Epithelial cell of proximal tubule (primary cell): ENCODE measurements around the gene GABRE. TPM values are rescaled to one million over a fixed set of nuclear protein-coding genes. Genes with fewer than 3 reads are reported as not detected.
"Not testable (repeated sequence)": the region's sequence is repeated elsewhere in the genome, so short reads cannot be mapped to it uniquely, and the experiment has no call there.

Experiments used
- DNase-seq: peaks from one replicate; pipeline ENCODE4 v3.0.0-alpha.2; 2011; ENCODE audit warnings: low read depth
- H3K4me3 ChIP-seq: 2 replicates; pipeline ENCODE4 v1.5.1; 2011; ENCODE audit warnings: low read depth, mild to moderate bottlenecking, low read length
- CTCF ChIP-seq: conservative IDR thresholded peaks from 2 replicates; pipeline ENCODE4 v1.5.1; 2012; ENCODE audit warnings: low read depth, mild to moderate bottlenecking, low read length
- total RNA-seq: library from RNA; depleted of rRNA; stranded (reverse); fragments of >200 nt; gene quantifications from 2 replicates; pipeline ENCODE4 v1.2.3, GENCODE V29; 2015

GABRE gene
- total RNA-seq, 1 donor from 2014 or later: 4.8 TPM

- no peak overlapping the region for H3K4me3 ChIP-seq
- TF ChIP-seq CTCF: no peak
- DNase-seq: no peak
Observed at GRCh38 chrX:151920530-151920929, 53.9 kb downstream of the GABRE start.

DNA sequence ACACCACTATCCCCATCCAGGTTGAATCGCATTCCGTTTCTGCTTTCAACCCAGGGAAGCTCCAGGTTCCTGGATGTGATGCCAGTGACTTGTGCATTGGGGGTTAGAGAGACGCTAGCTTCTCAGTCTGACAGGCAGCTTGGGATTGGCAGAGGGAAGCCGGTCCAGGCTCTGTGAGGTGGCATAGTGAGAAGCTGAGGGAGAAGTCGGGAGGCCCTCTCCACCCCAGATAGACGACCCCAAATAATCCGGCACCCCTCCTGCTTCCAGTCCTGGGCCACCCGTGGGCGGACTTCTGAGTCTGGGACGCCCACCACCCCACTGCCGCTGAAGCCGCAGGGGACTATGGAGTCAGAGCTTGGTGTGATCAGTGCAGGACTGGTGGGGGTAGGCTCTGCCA, 54.4 kb downstream of the GABRE start:
- no peak for DNase-seq
- H3K4me3 ChIP-seq: no peak overlapping the region
- TF ChIP-seq CTCF: no peak

DNA sequence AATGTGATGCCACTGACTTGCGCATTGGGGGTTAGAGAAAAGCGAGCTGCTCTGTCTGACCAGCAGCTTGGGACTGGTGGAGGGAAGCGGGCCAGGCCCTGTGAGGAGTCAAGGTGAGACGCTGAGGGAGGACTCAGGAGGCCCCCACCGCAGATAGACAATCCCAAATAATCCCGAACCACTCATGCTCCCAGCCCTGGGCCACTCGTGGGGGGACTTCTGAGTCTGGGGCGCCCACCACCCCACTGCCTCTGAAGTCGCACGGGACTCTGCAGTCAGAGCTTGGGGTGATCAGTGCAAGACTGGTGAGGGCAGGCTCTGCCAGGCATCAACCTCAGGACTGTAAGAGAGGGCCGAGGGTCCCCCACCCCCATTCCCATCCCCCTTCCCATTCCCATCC, 54.9 kb downstream of the GABRE start:
- no peak for DNase-seq
- TF ChIP-seq CTCF: no peak
- no peak overlapping the region for H3K4me3 ChIP-seq

GRCh38 chrX:151918736-151919135, 55.7 kb downstream of the GABRE start:
- DNase-seq, H3K4me3 ChIP-seq: not testable (repeated sequence)

DNA sequence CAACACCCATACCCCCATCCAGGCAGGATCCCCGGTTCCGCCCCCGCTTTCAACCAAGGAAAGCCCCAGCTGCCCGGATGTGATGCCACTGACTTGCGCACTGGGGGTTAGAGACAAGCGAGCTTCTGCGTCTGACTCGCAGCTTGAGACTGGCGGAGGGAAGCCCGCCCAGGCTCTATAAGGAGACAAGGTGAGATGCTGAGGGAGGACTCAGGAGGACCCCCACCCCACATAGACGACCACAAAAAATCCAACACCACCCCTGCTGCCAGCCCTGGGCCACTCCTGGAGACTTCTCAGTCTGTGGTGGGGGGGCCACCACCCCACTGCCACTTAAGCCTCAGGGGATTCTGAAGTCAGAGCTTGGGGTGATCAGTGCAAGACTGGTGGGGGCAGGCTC, 61.7 kb downstream of the GABRE start, which contains the start of gene MAGEA4:
Gene MAGEA4 (plus strand): TSS at position 110 of the 400 bp plus-strand sequence. CDS start 10,776 bp downstream, outside the sequence.
- TF ChIP-seq CTCF: no peak

GRCh38 chrX:151912221-151912620, 62.3 kb downstream of the GABRE start:
- TF ChIP-seq CTCF: no peak
- no peak for DNase-seq
- H3K4me3 ChIP-seq: no peak overlapping the region

More for the DNA sequence above, 61.7 kb downstream of the GABRE start, which contains the start of gene MAGEA4:
- no peak for DNase-seq
- H3K4me3 ChIP-seq: no peak within 1 kb of the TSS

DNA sequence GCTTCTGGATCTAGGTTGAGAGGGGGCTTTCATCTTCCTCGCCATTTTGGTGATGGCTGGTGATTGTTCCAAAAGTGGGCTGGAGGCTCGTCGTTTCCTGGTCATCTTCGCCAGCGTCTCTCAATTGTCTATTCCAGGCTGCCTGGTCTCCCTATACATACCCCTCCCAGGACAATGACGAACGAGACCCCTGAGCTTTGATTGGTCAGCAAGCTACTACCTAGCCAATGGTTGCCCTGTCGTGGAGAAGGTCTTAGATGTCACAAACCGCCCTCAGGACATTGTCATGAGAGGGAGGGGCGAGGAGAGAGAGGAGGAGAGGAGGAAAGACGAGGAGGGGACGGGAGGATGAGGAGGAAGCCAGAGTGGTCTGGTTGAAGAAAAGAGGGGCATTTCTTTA, 69.5 kb downstream of the GABRE start:
- no peak for TF ChIP-seq CTCF
- no peak for DNase-seq
- no peak overlapping the region for H3K4me3 ChIP-seq

Other genes starting within 250 kb of the GABRE start
- not detected in 2 replicates for gene CNGA2, start 239.9 kb downstream of the GABRE start, total RNA-seq
- not detected in 2 replicates for gene MAGEA4, start 61.8 kb downstream of the GABRE start, total RNA-seq
- gene MAGEA10, start 163.9 kb upstream of the GABRE start, total RNA-seq: not detected in 2 replicates